BJ (cell line): Measurements from ENCODE around the gene RAMAC. TPM values are rescaled to one million over a fixed set of nuclear protein-coding genes. Genes with fewer than 3 reads are reported as not detected.
A peak's percentile ranks its signal among the peaks of the same experiment; 100 is the strongest.
"Not testable (repeated sequence)": the region's sequence is repeated elsewhere in the genome, so short reads cannot be mapped to it uniquely, and the experiment has no call there.

Experiments used
- CTCF ChIA-PET: fragments of 350-600 bp; formaldehyde crosslinking; extraction: SDS; loops from one replicate; lab custom pipeline; 2021; ENCODE audit warnings: antibody characterized with exemption, inconsistent platforms; lab: Yijun Ruan, JAX
- POLR2A ChIA-PET: fragments of 300-600 bp; sonication (Branson Sonifier 250); formaldehyde crosslinking; extraction: SDS; loops from one replicate; lab custom pipeline; 2021; ENCODE audit warnings: antibody characterized with exemption; lab: Charles Lee
- DNase-seq: peaks from one replicate; pipeline ENCODE4 v3.0.0-alpha.2; 2011; ENCODE audit warnings: low read depth
- H3K27me3 ChIP-seq: 2 replicates; pipeline ENCODE4 v1.6.0; 2011; ENCODE audit warnings: low read length; ENCODE audit not compliant: control insufficient read depth, insufficient read depth
- H3K36me3 ChIP-seq: 2 replicates; pipeline ENCODE4 v1.5.1; 2011; ENCODE audit warnings: low read length; ENCODE audit not compliant: control insufficient read depth, insufficient read depth
- H3K4me3 ChIP-seq: 2 replicates; pipeline ENCODE4 v1.5.1; 2011; ENCODE audit warnings: low read depth, mild to moderate bottlenecking, control low read depth, low read length
- polyA plus RNA-seq: library from polyadenylated mRNA; depleted of rRNA; stranded (reverse); fragments of >200 nt; gene quantifications from 2 replicates; pipeline ENCODE4 v1.2.3, GENCODE V29; 2011
- TF ChIP-seq, protein P1 (sequence below): IDR thresholded peaks from 2 replicates; pipeline ENCODE4 v1.5.1; 2011; ENCODE audit warnings: low read depth, mild to moderate bottlenecking, control low read depth, inconsistent platforms, low read length, moderate library complexity; ENCODE audit not compliant: insufficient read depth

RAMAC gene
- polyA plus RNA-seq, 1 experiment = 20.3 TPM

DNA sequence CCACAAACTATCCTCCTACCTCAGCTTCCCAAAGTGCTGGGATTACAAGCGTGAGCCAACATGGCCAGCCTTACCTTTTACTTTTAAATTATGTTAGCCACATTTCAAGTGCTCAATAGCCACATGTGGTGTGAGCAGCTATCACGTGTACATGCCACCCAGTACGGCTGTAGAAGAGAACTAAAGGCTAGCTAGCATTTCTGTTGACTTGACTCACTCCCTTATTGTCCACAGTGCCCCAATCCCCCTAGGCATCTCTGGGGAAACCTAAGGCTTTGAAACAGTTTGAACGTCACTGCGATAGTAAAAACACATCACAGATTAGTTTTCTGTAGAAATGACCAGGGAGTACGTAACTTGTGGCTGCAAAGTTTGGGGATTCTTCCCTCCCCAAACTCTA lies 13.4 kb downstream of the RAMAC start:
- TF ChIP-seq, protein P1, sequence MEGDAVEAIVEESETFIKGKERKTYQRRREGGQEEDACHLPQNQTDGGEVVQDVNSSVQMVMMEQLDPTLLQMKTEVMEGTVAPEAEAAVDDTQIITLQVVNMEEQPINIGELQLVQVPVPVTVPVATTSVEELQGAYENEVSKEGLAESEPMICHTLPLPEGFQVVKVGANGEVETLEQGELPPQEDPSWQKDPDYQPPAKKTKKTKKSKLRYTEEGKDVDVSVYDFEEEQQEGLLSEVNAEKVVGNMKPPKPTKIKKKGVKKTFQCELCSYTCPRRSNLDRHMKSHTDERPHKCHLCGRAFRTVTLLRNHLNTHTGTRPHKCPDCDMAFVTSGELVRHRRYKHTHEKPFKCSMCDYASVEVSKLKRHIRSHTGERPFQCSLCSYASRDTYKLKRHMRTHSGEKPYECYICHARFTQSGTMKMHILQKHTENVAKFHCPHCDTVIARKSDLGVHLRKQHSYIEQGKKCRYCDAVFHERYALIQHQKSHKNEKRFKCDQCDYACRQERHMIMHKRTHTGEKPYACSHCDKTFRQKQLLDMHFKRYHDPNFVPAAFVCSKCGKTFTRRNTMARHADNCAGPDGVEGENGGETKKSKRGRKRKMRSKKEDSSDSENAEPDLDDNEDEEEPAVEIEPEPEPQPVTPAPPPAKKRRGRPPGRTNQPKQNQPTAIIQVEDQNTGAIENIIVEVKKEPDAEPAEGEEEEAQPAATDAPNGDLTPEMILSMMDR = no peak
- H3K4me3 ChIP-seq = no peak overlapping the region
- no peaks in the 10 kb centered on the region for H3K36me3 ChIP-seq
- DNase-seq = no peak
- CTCF ChIA-PET = interaction anchor here (0.8 to 4.6 kb wide), 7 partner anchors 9 to 472 kb away, joined by 3 to 29 read pairs (median 5); partner anchors contain the start of genes C15orf40 and RAMAC
- POLR2A ChIA-PET = no interaction called here
- H3K27me3 ChIP-seq = no peaks in the 10 kb centered on the region

- Histone ChIP-seq H3K36me3 (no peaks in the 10 kb centered on the region), H3K4me3 (peak overlapping the region; percentile 29), H3K27me3 (no peaks in the 10 kb centered on the region)
- TF ChIP-seq, protein P1 = peak; percentile 58
- DNase-seq = no peak
- CTCF ChIA-PET = interaction anchor here (0.8 to 4.6 kb wide), 10 partner anchors 9 to 473 kb away, joined by 3 to 29 read pairs (median 4); partner anchors contain the start of genes C15orf40 and RAMAC
- POLR2A ChIA-PET = no interaction called here
These were observed 14.1 kb downstream of the RAMAC start for GRCh38 chr15:82999905-83000671.

GRCh38 chr15:83000672-83001031 lies 14.6 kb downstream of the RAMAC start:
- H3K36me3 ChIP-seq, POLR2A ChIA-PET, H3K27me3 ChIP-seq, H3K4me3 ChIP-seq, DNase-seq: not testable (repeated sequence)
- CTCF ChIA-PET = interaction anchor here (1.0 to 4.6 kb wide), 7 partner anchors 10 to 473 kb away, joined by 3 to 29 read pairs (median 4); partner anchors contain the start of gene C15orf40

DNA sequence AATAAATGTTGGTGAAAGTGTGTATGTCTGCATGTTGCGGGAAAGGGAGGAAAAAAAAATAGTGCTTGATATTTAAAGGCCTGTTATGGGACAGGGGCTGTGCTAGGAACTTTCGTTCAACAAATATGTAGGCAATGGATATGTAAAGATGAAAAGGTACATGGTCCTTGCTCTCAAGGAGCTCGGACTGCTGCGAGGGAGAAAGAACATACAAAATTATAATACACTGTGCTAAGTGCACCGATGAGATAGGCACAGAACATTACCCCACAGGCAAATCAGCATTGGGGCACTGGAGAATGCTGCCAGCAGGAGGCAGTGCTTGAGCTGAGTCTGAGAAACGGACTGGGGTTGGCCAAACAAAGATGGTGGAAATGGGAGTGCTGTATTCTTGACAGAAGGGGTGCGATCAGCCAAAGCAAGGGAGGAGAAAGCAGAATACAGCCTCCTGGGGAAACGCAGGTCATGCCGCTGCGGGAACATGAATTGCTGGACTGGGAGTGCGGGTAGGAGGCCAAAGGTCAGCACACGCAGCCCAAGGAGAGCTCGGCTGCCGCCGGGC lies 24.8 kb downstream of the RAMAC start:
- POLR2A ChIA-PET = no interaction called here
- peaks cover 2% of the 10 kb centered on the region for H3K36me3 ChIP-seq
- peak overlapping the region; percentile 59 for H3K4me3 ChIP-seq
- DNase-seq = peak; percentile 20
- TF ChIP-seq, protein P1 = peak; percentile 89
- CTCF ChIA-PET = interaction anchor here (0.7 to 2.4 kb wide), 29 partner anchors 9 to 564 kb away, joined by 3 to 29 read pairs (median 3); partner anchors contain the start of genes HDGFL3 and RPS17
- H3K27me3 ChIP-seq = no peaks in the 10 kb centered on the region

DNA sequence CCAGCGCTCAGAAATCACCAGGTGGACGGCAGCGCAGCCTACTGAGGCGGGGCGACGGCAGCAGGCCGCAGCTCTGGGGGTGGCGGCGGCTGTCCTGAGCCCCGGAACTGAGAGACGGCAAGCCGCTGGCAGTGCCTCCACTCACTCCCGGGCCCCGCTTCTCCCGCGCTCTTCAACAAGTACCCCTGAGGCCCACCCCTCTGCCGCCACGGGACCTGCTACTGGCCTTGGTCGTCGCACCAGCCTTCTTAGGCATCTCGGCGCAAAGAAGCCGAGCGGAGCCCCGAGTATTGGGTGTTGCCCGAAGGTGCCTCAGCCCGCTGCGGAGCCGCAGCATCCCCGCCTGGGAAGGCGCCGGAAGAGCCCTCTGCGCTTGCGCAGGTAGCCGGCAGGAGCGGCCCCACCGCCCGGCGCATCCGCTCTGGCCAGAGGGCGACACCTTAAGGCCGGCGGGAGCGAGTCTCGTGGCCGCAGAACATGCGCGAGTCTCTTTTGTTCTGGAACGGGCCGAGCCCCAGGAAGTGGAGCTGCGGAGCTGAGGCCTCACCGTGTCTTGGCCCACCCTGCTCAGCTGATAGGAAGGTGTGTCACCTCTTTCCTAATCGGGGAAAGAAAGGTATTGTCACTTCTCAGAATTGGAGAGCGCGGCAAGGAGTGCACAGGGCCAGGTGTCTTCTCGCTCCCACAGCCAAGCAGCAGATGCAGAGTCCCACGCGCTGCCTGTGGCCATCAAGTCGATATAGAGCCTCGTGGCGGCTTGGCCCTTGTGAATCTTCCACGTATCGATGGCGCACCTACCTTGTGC lies 25.5 kb downstream of the RAMAC start, which contains the start of gene C15orf40:
C15orf40 (minus strand) TSS at position 369 of the 805 bp plus-strand sequence; CDS start at position 337, 32 bp downstream.
- H3K27me3 ChIP-seq = no peaks in the 10 kb centered on the region
- ChIA-PET CTCF (interaction anchor here (0.5 to 2.4 kb wide), 28 partner anchors 9 to 563 kb away, joined by 3 to 29 read pairs (median 4); partner anchors contain the start of genes HDGFL3 and RPS17), POLR2A (no interaction called here)
- DNase-seq = no peak
- TF ChIP-seq, protein P1 = peak; percentile 78
- H3K4me3 ChIP-seq = peak within 1 kb of the TSS; percentile 59
- H3K36me3 ChIP-seq = peaks cover 2% of the 10 kb centered on the region
